K562 (cell line): ENCODE results near the gene NEK1. TPM values are rescaled to one million over a fixed set of nuclear protein-coding genes. Genes with fewer than 3 reads are reported as not detected.

Experiments used
- ATAC-seq: fragments of 200-7000 bp; cut with Tn5 transposase; 3 replicates; pipeline ENCODE4 v1.9.1; 2020; ENCODE audit warnings: moderate library complexity
- BruUV-seq: library from RNA; stranded (reverse); fragments of 400-500 nt; replicated peaks from 2 replicates; lab custom pipeline; 2021; lab: Mats Ljungman, UMichigan
- CTCF ChIA-PET: fragments of 300-600 bp; formaldehyde crosslinking; extraction: SDS; loops from one replicate; lab custom pipeline; 2021; ENCODE audit warnings: low intra/inter-chr PET ratio; lab: Yijun Ruan, JAX
- POLR2A ChIA-PET: fragments of 300-600, 350-650 bp; sonication (Branson Sonifier 250); formaldehyde crosslinking; extraction: SDS; loops from one replicate; lab custom pipeline; 2021; ENCODE audit warnings: antibody characterized with exemption, inconsistent platforms; lab: Yijun Ruan, JAX
- DNase-seq, 4 experiments: peaks; one replicate each; pipeline versions ENCODE4 v3.0.0 to v3.0.0-alpha.2; 2011 to 2018; ENCODE audit warnings: low spot score in 3 of 4, mixed read lengths in 3 of 4; ENCODE audit errors: extremely low read depth in 1 of 4
- FAIRE-seq: peaks from 2 replicates; lab custom pipeline; 2011; peaks lifted over from hg19 to GRCh38; lab: Jason Lieb, UNC
- H2AFZ ChIP-seq: 2 replicates; pipeline ENCODE4 v1.6.0; 2011; ENCODE audit warnings: low read depth, low read length, control low read depth, inconsistent platforms
- H3K27ac ChIP-seq: fragments of 200-600 bp; 3 replicates; pipeline ENCODE4 v1.8.0; 2011; ENCODE audit warnings: low read depth, mild to moderate bottlenecking, control low read depth, inconsistent platforms, low read length, moderate library complexity, mixed read lengths; ENCODE audit errors: extremely low read depth
- H3K27me3 ChIP-seq, 2 experiments: fragments of 300-600 bp in 1 of 2; 2 replicates in 1 of 2; 3 replicates in 1 of 2; pipeline versions ENCODE4 v1.6.0 to v1.8.0; 2011; ENCODE audit warnings: inconsistent platforms in 2 of 2, low read length in 2 of 2, mild to moderate bottlenecking in 1 of 2, mixed read lengths in 1 of 2, moderate library complexity in 1 of 2; ENCODE audit not compliant: control insufficient read depth in 2 of 2, insufficient read depth in 2 of 2
- H3K36me3 ChIP-seq: fragments of 300-600 bp; 3 replicates; pipeline ENCODE4 v1.8.0; 2011; ENCODE audit warnings: mild to moderate bottlenecking, low read length, inconsistent platforms; ENCODE audit not compliant: control insufficient read depth, insufficient read depth
- H3K4me1 ChIP-seq, 2 experiments: fragments of 200-600 bp in 1 of 2; replicated peaks in 1 of 2; 2 replicates in 1 of 2; 3 replicates in 1 of 2; pipeline versions ENCODE4 v1.5.1 to v1.8.0; 2011; ENCODE audit warnings: inconsistent platforms in 2 of 2, low read length in 2 of 2, mild to moderate bottlenecking in 1 of 2, mixed read lengths in 1 of 2, moderate library complexity in 1 of 2; ENCODE audit not compliant: control insufficient read depth in 2 of 2, insufficient read depth in 2 of 2
- H3K4me2 ChIP-seq: 2 replicates; pipeline ENCODE4 v1.6.1; 2011; ENCODE audit warnings: low read length, control low read depth, inconsistent platforms, mixed read lengths; ENCODE audit not compliant: insufficient read depth
- H3K4me3 ChIP-seq: fragments of 200-600 bp; sonication (generic), shearing (Covaris generic); 2 replicates; pipeline ENCODE4 v1.5.1; 2016; ENCODE audit warnings: control low read depth, inconsistent platforms
- H3K79me2 ChIP-seq: fragments of 200-600 bp; 3 replicates; pipeline ENCODE4 v1.8.0; 2011; ENCODE audit warnings: low read length, inconsistent platforms; ENCODE audit not compliant: control insufficient read depth, insufficient read depth
- H3K9ac ChIP-seq, 2 experiments: 2 replicates each; pipeline versions ENCODE4 v1.6.0 to v1.6.1; 2011; ENCODE audit warnings: low read depth in 2 of 2, low read length in 2 of 2, control low read depth in 1 of 2, inconsistent platforms in 1 of 2, mild to moderate bottlenecking in 1 of 2, mixed read lengths in 1 of 2; ENCODE audit not compliant: insufficient read depth in 1 of 2
- H3K9me1 ChIP-seq: one replicate; pipeline ENCODE4 v1.6.0; 2011; ENCODE audit warnings: inconsistent platforms, mild to moderate bottlenecking, low read length, moderate library complexity; ENCODE audit not compliant: control insufficient read depth, insufficient read depth
- H3K9me3 ChIP-seq: replicated peaks from 2 replicates; pipeline ENCODE4 v1.5.1; 2011; ENCODE audit warnings: low read depth, low read length, inconsistent platforms; ENCODE audit not compliant: control insufficient read depth, insufficient read depth
- H4K20me1 ChIP-seq: replicated peaks from 2 replicates; pipeline ENCODE4 v1.6.1; 2011; ENCODE audit warnings: low read length, inconsistent platforms, mixed read lengths; ENCODE audit not compliant: control insufficient read depth, insufficient read depth
- CSDE1 ChIP-seq, 2 experiments: fragments of 450-650 bp; IDR thresholded peaks; 2 replicates each; pipeline ENCODE4 v1.6.1; 2016; ENCODE audit warnings: mild to moderate bottlenecking in 1 of 2
- GABPA ChIP-seq: fragments of 200-800 bp; sonication (Bioruptor generic); conservative IDR thresholded peaks from 2 replicates; pipeline ENCODE4 v1.6.1; 2016; ENCODE audit warnings: low read depth, missing genetic modification characterization, missing compliant biosample characterization
- NR2F6 ChIP-seq: fragments of 450-650 bp; formaldehyde crosslinking; IDR thresholded peaks from 2 replicates; pipeline ENCODE4 v1.4.0; 2020; ENCODE audit warnings: mild to moderate bottlenecking
- NR4A1 ChIP-seq, 2 experiments: fragments of 250-450 bp in 1 of 2; fragments of 450-650 bp in 1 of 2; sonication (Bioruptor Pico) in 1 of 2; IDR thresholded peaks; 2 replicates each; pipeline versions ENCODE4 v1.4.0 to v1.6.1; 2016 to 2020; ENCODE audit warnings: mild to moderate bottlenecking in 2 of 2, missing compliant biosample characterization in 1 of 2, missing genetic modification characterization in 1 of 2, moderate library complexity in 1 of 2
- POLR3A ChIP-seq: IDR thresholded peaks from 2 replicates; pipeline ENCODE4 v1.6.1; 2011; ENCODE audit warnings: borderline replicate concordance, mild to moderate bottlenecking, moderate library complexity; ENCODE audit not compliant: insufficient read length, insufficient read depth; ENCODE audit errors: extremely low read depth
- PYGO2 ChIP-seq: fragments of 450-650 bp; IDR thresholded peaks from 2 replicates; pipeline ENCODE4 v1.6.1; 2016; ENCODE audit warnings: mild to moderate bottlenecking, missing genetic modification characterization, moderate library complexity, missing compliant biosample characterization
- TEAD2 ChIP-seq: fragments of 450-650 bp; IDR thresholded peaks from 2 replicates; pipeline ENCODE4 v1.6.1; 2016; ENCODE audit warnings: missing genetic modification characterization, control low read depth, missing compliant biosample characterization
- TEAD4 ChIP-seq, 2 experiments: sonication (generic) in 1 of 2; formaldehyde crosslinking in 1 of 2; IDR thresholded peaks; 2 replicates each; pipeline versions ENCODE4 v1.6.1 to v1.8.0; 2012 to 2022; ENCODE audit warnings: borderline replicate concordance in 1 of 2, inconsistent platforms in 1 of 2, low read length in 1 of 2, mild to moderate bottlenecking in 1 of 2, missing genetic modification reagents in 1 of 2
- ZNF318 ChIP-seq, 2 experiments: fragments of 450-650 bp; IDR thresholded peaks; 2 replicates each; pipeline ENCODE4 v1.6.1; 2016; ENCODE audit warnings: mild to moderate bottlenecking in 2 of 2, borderline replicate concordance in 1 of 2, low read depth in 1 of 2, moderate library complexity in 1 of 2
- WGBS: fragments of 100-300 bp; shearing (Covaris generic); methylation state at CpG from one replicate; pipeline ENCODE4 v1.1.6; 2016; ENCODE audit warnings: low coverage, mixed read lengths; ENCODE audit not compliant: insufficient coverage; ENCODE audit errors: missing lambda C conversion rate; 5-methylcytosine and 5-hydroxymethylcytosine counted together
- in situ Hi-C: fragments of 300-500 bp; cut with MboI; formaldehyde crosslinking; loops from 4 replicates; pipeline ENCODE4 v1.15.0; 2018; ENCODE audit warnings: inconsistent platforms, mixed read lengths
- intact Hi-C: fragments of 100-400 bp; cut with micrococcal nuclease; formaldehyde crosslinking; loops from 2 replicates; pipeline ENCODE4 v1.14.2; 2022
- polyA plus RNA-seq, 8 experiments: library from polyadenylated mRNA; depleted of rRNA in 4 of 8; stranded (reverse) in 5 of 8; unstranded in 3 of 8; fragments of >200 nt; fragmentation: Nextera tagmentation in 2 of 8; fragmentation: Illumina TruSeq in 1 of 8; extraction: Ambion mirVana in 2 of 8; extraction: Trizol in 1 of 8; gene quantifications; 2 replicates each; pipeline versions ENCODE4 v1.2.1 to v1.2.3, GENCODE V29; 2011 to 2014; ENCODE audit warnings: inconsistent platforms in 1 of 8, missing spikeins in 1 of 8
- total RNA-seq, 7 experiments: library from RNA; depleted of rRNA in 6 of 7; stranded (reverse); fragments of >200 nt in 6 of 7; fragmentation: Illumina TruSeq in 2 of 7; extraction: Trizol in 2 of 7; gene quantifications; 2 replicates each; pipeline versions ENCODE4 v1.2.1 to v1.2.3, GENCODE V29; 2011 to 2021; ENCODE audit warnings: low replicate concordance in 1 of 7
- TF ChIP-seq, protein P1 (sequence below): IDR thresholded peaks from 3 replicates; pipeline ENCODE4 v1.6.1; 2011; ENCODE audit warnings: borderline replicate concordance, mild to moderate bottlenecking, moderate library complexity; ENCODE audit not compliant: insufficient read length; ENCODE audit errors: extremely low read depth

NEK1 gene
- total and polyA plus RNA-seq, 9 of the 15 experiments (the other 6 are each of a cell fraction or from before 2014, with no cell fraction given) = 6.2 to 15.7 (median 10.3) TPM

GRCh38 chr4:169345316-169345721 lies 267.1 kb downstream of the NEK1 start:
- H3K4me3 ChIP-seq = no peak overlapping the region
- TF ChIP-seq NR2F6 = no peak
- TF ChIP-seq, protein P1, sequence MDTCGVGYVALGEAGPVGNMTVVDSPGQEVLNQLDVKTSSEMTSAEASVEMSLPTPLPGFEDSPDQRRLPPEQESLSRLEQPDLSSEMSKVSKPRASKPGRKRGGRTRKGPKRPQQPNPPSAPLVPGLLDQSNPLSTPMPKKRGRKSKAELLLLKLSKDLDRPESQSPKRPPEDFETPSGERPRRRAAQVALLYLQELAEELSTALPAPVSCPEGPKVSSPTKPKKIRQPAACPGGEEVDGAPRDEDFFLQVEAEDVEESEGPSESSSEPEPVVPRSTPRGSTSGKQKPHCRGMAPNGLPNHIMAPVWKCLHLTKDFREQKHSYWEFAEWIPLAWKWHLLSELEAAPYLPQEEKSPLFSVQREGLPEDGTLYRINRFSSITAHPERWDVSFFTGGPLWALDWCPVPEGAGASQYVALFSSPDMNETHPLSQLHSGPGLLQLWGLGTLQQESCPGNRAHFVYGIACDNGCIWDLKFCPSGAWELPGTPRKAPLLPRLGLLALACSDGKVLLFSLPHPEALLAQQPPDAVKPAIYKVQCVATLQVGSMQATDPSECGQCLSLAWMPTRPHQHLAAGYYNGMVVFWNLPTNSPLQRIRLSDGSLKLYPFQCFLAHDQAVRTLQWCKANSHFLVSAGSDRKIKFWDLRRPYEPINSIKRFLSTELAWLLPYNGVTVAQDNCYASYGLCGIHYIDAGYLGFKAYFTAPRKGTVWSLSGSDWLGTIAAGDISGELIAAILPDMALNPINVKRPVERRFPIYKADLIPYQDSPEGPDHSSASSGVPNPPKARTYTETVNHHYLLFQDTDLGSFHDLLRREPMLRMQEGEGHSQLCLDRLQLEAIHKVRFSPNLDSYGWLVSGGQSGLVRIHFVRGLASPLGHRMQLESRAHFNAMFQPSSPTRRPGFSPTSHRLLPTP = no peak
- TF ChIP-seq POLR3A = no peak
- TF ChIP-seq PYGO2 = no peak
- no peak for TF ChIP-seq GABPA
- TF ChIP-seq TEAD2 (tag) = no peak
- TF ChIP-seq CSDE1 (IDR thresholded peaks at IDR 0.05) = no peak
- no peak for TF ChIP-seq NR4A1 (CRISPR knock-in tag; IDR thresholded peaks at IDR 0.05)
- no peak for TF ChIP-seq NR4A1 (tag; IDR thresholded peaks at IDR 0.05)
- TF ChIP-seq TEAD4 (IDR thresholded peaks at IDR 0.05; ENCODE audit: low read length) = no peak
- no peak for TF ChIP-seq TEAD4 (CRISPR knock-in tag; IDR thresholded peaks at IDR 0.05; ENCODE audit: borderline replicate concordance)
- no peak for TF ChIP-seq ZNF318 (IDR thresholded peaks at IDR 0.05; ENCODE audit: borderline replicate concordance in 1 of 2, low read depth in 1 of 2)

More at GRCh38 chr4:169345316-169345721, 267.1 kb downstream of the NEK1 start:
- no peak overlapping the region for H3K4me2 ChIP-seq
- no TSS peak for BruUV-seq
- FAIRE-seq = no peak
- no peak overlapping the region for H3K27ac ChIP-seq
- ChIA-PET CTCF (no interaction called here), POLR2A (no interaction called here)
- H3K9ac ChIP-seq = no peak overlapping the region
- no peak for ATAC-seq
- no peak overlapping the region for H2AFZ ChIP-seq
- peaks cover 0 to 3% of the 10 kb centered on the region in 2 experiments; a peak in 1 of 5 replicates for H3K27me3 ChIP-seq
- WGBS = 0% methylated on average over 2 of the region's 2 CpGs
- H3K4me1 ChIP-seq = no peaks in the 10 kb centered on the region
- intact Hi-C loops = no loop called here
- no peaks in the 10 kb centered on the region for H3K36me3 ChIP-seq
- H3K79me2 ChIP-seq = no peaks in the 10 kb centered on the region
- H3K9me1 ChIP-seq = no peaks in the 10 kb centered on the region
- DNase-seq = no peak
- H4K20me1 ChIP-seq = no peaks in the 10 kb centered on the region
- H3K9me3 ChIP-seq = no peaks in the 10 kb centered on the region
- in situ Hi-C loops = no loop called here
